Measurements from ENCODE around the gene PIGS. TPM values are rescaled to one million over a fixed set of nuclear protein-coding genes. Genes with fewer than 3 reads are reported as not detected.

The PIGS gene
- total RNA-seq, 2 experiments from 2014 or later, result 36.6 to 38.6 TPM

- Mint-ChIP-seq H3K27ac (no peak overlapping the region), H3K4me1 (ENCODE audit: low read depth) (no peaks in the 10 kb centered on the region), H3K4me3 (no peak overlapping the region), H3K36me3 (no peaks in the 10 kb centered on the region), H3K27me3 (no peaks in the 10 kb centered on the region), H3K9me3 (no peaks in the 10 kb centered on the region)
- intact Hi-C loops (cut with micrococcal nuclease), result no loop called here
- DNase-seq, result no peak
- ChIA-PET POLR2A (no interaction called here), CTCF (interaction anchor here (0.7 to 5.0 kb wide), 3 partner anchors 10 to 1010 kb away, joined by 3 to 21 read pairs (median 4); no protein-coding TSS in a partner anchor)
Observed at GRCh38 chr17:28538296-28538895, 32.9 kb downstream of the PIGS start.

- no peaks in the 10 kb centered on the region for H3K4me1 Mint-ChIP-seq (ENCODE audit: low read depth)
- no peaks in the 10 kb centered on the region for H3K36me3 Mint-ChIP-seq
- POLR2A ChIA-PET, result no interaction called here
- no peak for DNase-seq
- intact Hi-C loops (cut with micrococcal nuclease), result no loop called here
- no peaks in the 10 kb centered on the region for H3K9me3 Mint-ChIP-seq
- H3K27ac Mint-ChIP-seq, result no peak overlapping the region
- H3K4me3 Mint-ChIP-seq, result no peak overlapping the region
- CTCF ChIA-PET, result interaction anchor here (0.8 to 5.0 kb wide), 3 partner anchors 11 to 121 kb away, joined by 3 to 21 read pairs (median 3); no protein-coding TSS in a partner anchor
- no peaks in the 10 kb centered on the region for H3K27me3 Mint-ChIP-seq
Observed at GRCh38 chr17:28537219-28537610, 34.1 kb downstream of the PIGS start.

- CTCF ChIA-PET, result interaction anchor here (0.8 to 5.0 kb wide), 2 partner anchors 11 to 41 kb away, joined by 3 to 21 read pairs; no protein-coding TSS in a partner anchor
- Mint-ChIP-seq H3K36me3 (no peaks in the 10 kb centered on the region), H3K4me1 (ENCODE audit: low read depth) (no peaks in the 10 kb centered on the region), H3K9me3 (no peaks in the 10 kb centered on the region), H3K27ac (no peak overlapping the region), H3K27me3 (no peaks in the 10 kb centered on the region), H3K4me3 (no peak overlapping the region)
- intact Hi-C loops (cut with micrococcal nuclease), result no loop called here
- POLR2A ChIA-PET, result no interaction called here
- DNase-seq, result no peak
Observed at GRCh38 chr17:28536532-28537218, 34.6 kb downstream of the PIGS start.

GRCh38 chr17:28534740-28535375 lies 36.5 kb downstream of the PIGS start:
- Mint-ChIP-seq H3K27ac (no peak overlapping the region), H3K9me3 (no peaks in the 10 kb centered on the region), H3K36me3 (no peaks in the 10 kb centered on the region), H3K4me1 (ENCODE audit: low read depth) (no peaks in the 10 kb centered on the region), H3K4me3 (no peak overlapping the region), H3K27me3 (no peaks in the 10 kb centered on the region)
- ChIA-PET CTCF (interaction anchor here (0.9 to 5.0 kb wide), 2 partner anchors 13 to 41 kb away, joined by 3 to 21 read pairs; no protein-coding TSS in a partner anchor), POLR2A (no interaction called here)
- no peak for DNase-seq
- intact Hi-C loops (cut with micrococcal nuclease), result no loop called here

GRCh38 chr17:28533091-28533807 lies 38.1 kb downstream of the PIGS start:
- POLR2A ChIA-PET, result no interaction called here
- no peak for DNase-seq
- H3K4me3 Mint-ChIP-seq, result no peak overlapping the region
- no peak overlapping the region for H3K27ac Mint-ChIP-seq
- H3K36me3 Mint-ChIP-seq, result no peaks in the 10 kb centered on the region
- no peaks in the 10 kb centered on the region for H3K4me1 Mint-ChIP-seq (ENCODE audit: low read depth)
- no peaks in the 10 kb centered on the region for H3K27me3 Mint-ChIP-seq
- intact Hi-C loops (cut with micrococcal nuclease), result no loop called here
- H3K9me3 Mint-ChIP-seq, result no peaks in the 10 kb centered on the region
- CTCF ChIA-PET, result no interaction called here

GRCh38 chr17:28532050-28532960 lies 39.0 kb downstream of the PIGS start:
- ChIA-PET POLR2A (no interaction called here), CTCF (interaction anchor here (1.7 kb wide), 1 partner anchor 8 kb away, joined by 6 read pairs; no protein-coding TSS in a partner anchor)
- Mint-ChIP-seq H3K27me3 (no peaks in the 10 kb centered on the region), H3K4me1 (ENCODE audit: low read depth) (no peaks in the 10 kb centered on the region), H3K36me3 (no peaks in the 10 kb centered on the region), H3K27ac (no peak overlapping the region), H3K4me3 (no peak overlapping the region), H3K9me3 (no peaks in the 10 kb centered on the region)
- intact Hi-C loops (cut with micrococcal nuclease), result no loop called here
- DNase-seq, result no peak

- no peaks in the 10 kb centered on the region for H3K36me3 Mint-ChIP-seq
- no peaks in the 10 kb centered on the region for H3K27me3 Mint-ChIP-seq
- ChIA-PET CTCF (interaction anchor here (1.7 kb wide), 1 partner anchor 10 kb away, joined by 6 read pairs; no protein-coding TSS in a partner anchor), POLR2A (no interaction called here)
- intact Hi-C loops (cut with micrococcal nuclease), result no loop called here
- H3K4me1 Mint-ChIP-seq (ENCODE audit: low read depth), result no peaks in the 10 kb centered on the region
- H3K4me3 Mint-ChIP-seq, result no peak overlapping the region
- DNase-seq, result no peak
- no peak overlapping the region for H3K27ac Mint-ChIP-seq
- H3K9me3 Mint-ChIP-seq, result no peaks in the 10 kb centered on the region
Observed at GRCh38 chr17:28530926-28531325, 40.4 kb downstream of the PIGS start.

- no peak for DNase-seq
- H3K4me3 Mint-ChIP-seq, result no peak overlapping the region
- no peaks in the 10 kb centered on the region for H3K9me3 Mint-ChIP-seq
- ChIA-PET POLR2A (no interaction called here), CTCF (no interaction called here)
- intact Hi-C loops (cut with micrococcal nuclease), result no loop called here
- no peaks in the 10 kb centered on the region for H3K4me1 Mint-ChIP-seq (ENCODE audit: low read depth)
- no peaks in the 10 kb centered on the region for H3K36me3 Mint-ChIP-seq
- H3K27me3 Mint-ChIP-seq, result no peaks in the 10 kb centered on the region
- H3K27ac Mint-ChIP-seq, result no peak overlapping the region
Observed at GRCh38 chr17:28530250-28530649, 41.1 kb downstream of the PIGS start.

- ChIA-PET POLR2A (no interaction called here), CTCF (no interaction called here)
- H3K4me3 Mint-ChIP-seq, result no peak overlapping the region
- no peak overlapping the region for H3K27ac Mint-ChIP-seq
- no peaks in the 10 kb centered on the region for H3K36me3 Mint-ChIP-seq
- no peaks in the 10 kb centered on the region for H3K4me1 Mint-ChIP-seq (ENCODE audit: low read depth)
- DNase-seq, result no peak
- intact Hi-C loops (cut with micrococcal nuclease), result no loop called here
- H3K27me3 Mint-ChIP-seq, result no peaks in the 10 kb centered on the region
- no peaks in the 10 kb centered on the region for H3K9me3 Mint-ChIP-seq
Observed at GRCh38 chr17:28529013-28529400, 42.3 kb downstream of the PIGS start.

- no peak for DNase-seq
- intact Hi-C loops (cut with micrococcal nuclease), result no loop called here
- no peaks in the 10 kb centered on the region for H3K36me3 Mint-ChIP-seq
- H3K27ac Mint-ChIP-seq, result no peak overlapping the region
- CTCF ChIA-PET, result no interaction called here
- POLR2A ChIA-PET, result no interaction called here
- no peak overlapping the region for H3K4me3 Mint-ChIP-seq
- no peaks in the 10 kb centered on the region for H3K9me3 Mint-ChIP-seq
- no peaks in the 10 kb centered on the region for H3K4me1 Mint-ChIP-seq (ENCODE audit: low read depth)
- H3K27me3 Mint-ChIP-seq, result no peaks in the 10 kb centered on the region
Observed at GRCh38 chr17:28528327-28529012, 42.9 kb downstream of the PIGS start.

- H3K4me3 Mint-ChIP-seq, result no peak overlapping the region
- no peaks in the 10 kb centered on the region for H3K36me3 Mint-ChIP-seq
- intact Hi-C loops (cut with micrococcal nuclease), result no loop called here
- H3K9me3 Mint-ChIP-seq, result no peaks in the 10 kb centered on the region
- H3K27ac Mint-ChIP-seq, result no peak overlapping the region
- POLR2A ChIA-PET, result no interaction called here
- no peak for DNase-seq
- H3K27me3 Mint-ChIP-seq, result no peaks in the 10 kb centered on the region
- CTCF ChIA-PET, result interaction anchor here (2.0 kb wide), 1 partner anchor 22 kb away, joined by 7 read pairs; no protein-coding TSS in a partner anchor
- H3K4me1 Mint-ChIP-seq (ENCODE audit: low read depth), result no peaks in the 10 kb centered on the region
Observed at GRCh38 chr17:28527859-28528258, 43.5 kb downstream of the PIGS start.
